Endothelial cell of umbilical vein (primary cell): ENCODE measurements around the gene ITPR2.

Experiments used
- CTCF ChIP-seq, 2 donors: IDR thresholded peaks; 1 replicate in 1 of 2; 2 replicates in 1 of 2; pipeline ENCODE4 v1.5.1; 2011; ENCODE audit warnings: low read length in 2 of 2, mild to moderate bottlenecking in 2 of 2, moderate library complexity in 2 of 2, control low read depth in 1 of 2, inconsistent platforms in 1 of 2, low read depth in 1 of 2; ENCODE audit not compliant: insufficient read depth in 1 of 2; ENCODE audit errors: extremely low read depth in 1 of 2
- EZH2 ChIP-seq: IDR thresholded peaks from 2 replicates; pipeline ENCODE4 v1.6.1; 2012; ENCODE audit warnings: borderline replicate concordance, low read depth, mild to moderate bottlenecking, moderate library complexity, low read length, inconsistent platforms; ENCODE audit not compliant: severe bottlenecking
- GATA2 ChIP-seq: IDR thresholded peaks from 2 replicates; pipeline ENCODE4 v1.7.0; 2011; ENCODE audit warnings: low read depth, mild to moderate bottlenecking, moderate library complexity, mixed read lengths, low read length; ENCODE audit not compliant: insufficient read length, insufficient read depth
- JUN ChIP-seq: IDR thresholded peaks from 2 replicates; pipeline ENCODE4 v1.6.1; 2011; ENCODE audit warnings: borderline replicate concordance, low read depth; ENCODE audit not compliant: insufficient read length, insufficient read depth
- MAX ChIP-seq: IDR thresholded peaks from 2 replicates; pipeline ENCODE4 v1.6.1; 2011; ENCODE audit not compliant: insufficient read depth, insufficient read length
- MYC ChIP-seq: IDR thresholded peaks from one replicate; pipeline ENCODE4 v1.6.1; 2011; ENCODE audit warnings: mild to moderate bottlenecking, low read depth, low read length
- POLR2A ChIP-seq: IDR thresholded peaks from 2 replicates; pipeline ENCODE4 v1.6.1; 2012; ENCODE audit warnings: low read depth, mild to moderate bottlenecking, control low read depth, low read length
- POLR2AphosphoS5 ChIP-seq: IDR thresholded peaks from 2 replicates; pipeline ENCODE4 v1.6.1; 2012; ENCODE audit warnings: low read depth, mild to moderate bottlenecking, control low read depth, low read length, moderate library complexity; ENCODE audit not compliant: insufficient read depth

GRCh38 chr12:26727482-26728204 lies 105.4 kb downstream of the ITPR2 start:
- no peak for TF ChIP-seq CTCF (IDR thresholded peaks at IDR 0.05; ENCODE audit: extremely low read depth in 1 of 2, insufficient read depth in 1 of 2, low read depth in 1 of 2, low read length in 2 of 2)
- TF ChIP-seq EZH2, result no peak
- TF ChIP-seq POLR2A, result no peak
- no peak for TF ChIP-seq POLR2AphosphoS5
- no peak for TF ChIP-seq GATA2
- TF ChIP-seq MAX, result no peak
- no peak for TF ChIP-seq MYC
- no peak for TF ChIP-seq JUN
